ENCODE results near the gene NUMB.
A peak's percentile ranks its signal among the peaks of the same experiment; 100 is the strongest.

The NUMB gene

DNA sequence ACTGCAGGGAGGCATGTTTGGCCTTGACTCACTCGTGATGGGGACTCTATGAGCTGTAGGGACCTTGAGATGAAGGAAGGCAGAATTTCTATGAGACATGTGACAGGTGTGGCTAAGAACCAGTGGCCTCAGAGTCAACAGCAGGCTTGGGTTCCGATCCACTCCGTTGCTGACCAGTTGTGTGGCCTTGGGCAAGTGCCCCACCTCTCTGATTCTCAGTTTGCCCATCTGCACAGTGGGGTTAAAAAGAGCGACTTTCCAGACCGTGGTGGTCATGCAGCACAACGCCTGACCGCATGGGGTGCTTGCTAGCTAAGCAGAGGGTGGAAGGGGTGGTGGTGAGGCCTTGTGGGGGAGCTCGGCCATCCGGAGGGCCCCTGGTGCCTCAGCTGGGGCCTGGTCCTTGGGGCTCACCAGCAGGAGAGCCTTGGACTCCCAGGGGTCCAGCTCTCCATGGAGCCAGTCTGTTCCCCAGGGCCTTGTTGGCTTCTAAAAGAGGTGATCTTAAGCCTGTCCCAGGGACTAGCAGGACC, 202.6 kb downstream of the NUMB start:
- no peak for DNase-seq

DNA sequence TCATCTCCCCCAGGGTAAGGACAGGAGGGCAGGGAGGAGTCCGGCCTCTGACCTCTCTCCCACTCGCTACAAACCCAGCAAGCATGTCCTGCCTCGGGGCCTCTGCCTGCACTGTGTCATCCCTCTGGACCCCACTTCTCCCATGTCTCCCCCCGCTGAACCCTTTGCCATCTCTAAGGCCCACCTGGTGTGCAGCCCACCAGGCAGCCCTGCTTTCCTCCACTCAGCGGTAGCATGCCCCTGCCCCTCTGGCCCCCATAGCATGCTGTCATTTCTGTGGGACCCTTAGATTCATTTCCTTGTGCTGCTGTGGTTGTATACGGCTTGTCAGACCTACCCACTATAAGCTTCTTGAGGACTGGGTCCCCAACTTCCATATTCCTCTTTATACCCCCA, 203.3 kb downstream of the NUMB start:
- no peak for DNase-seq

DNA sequence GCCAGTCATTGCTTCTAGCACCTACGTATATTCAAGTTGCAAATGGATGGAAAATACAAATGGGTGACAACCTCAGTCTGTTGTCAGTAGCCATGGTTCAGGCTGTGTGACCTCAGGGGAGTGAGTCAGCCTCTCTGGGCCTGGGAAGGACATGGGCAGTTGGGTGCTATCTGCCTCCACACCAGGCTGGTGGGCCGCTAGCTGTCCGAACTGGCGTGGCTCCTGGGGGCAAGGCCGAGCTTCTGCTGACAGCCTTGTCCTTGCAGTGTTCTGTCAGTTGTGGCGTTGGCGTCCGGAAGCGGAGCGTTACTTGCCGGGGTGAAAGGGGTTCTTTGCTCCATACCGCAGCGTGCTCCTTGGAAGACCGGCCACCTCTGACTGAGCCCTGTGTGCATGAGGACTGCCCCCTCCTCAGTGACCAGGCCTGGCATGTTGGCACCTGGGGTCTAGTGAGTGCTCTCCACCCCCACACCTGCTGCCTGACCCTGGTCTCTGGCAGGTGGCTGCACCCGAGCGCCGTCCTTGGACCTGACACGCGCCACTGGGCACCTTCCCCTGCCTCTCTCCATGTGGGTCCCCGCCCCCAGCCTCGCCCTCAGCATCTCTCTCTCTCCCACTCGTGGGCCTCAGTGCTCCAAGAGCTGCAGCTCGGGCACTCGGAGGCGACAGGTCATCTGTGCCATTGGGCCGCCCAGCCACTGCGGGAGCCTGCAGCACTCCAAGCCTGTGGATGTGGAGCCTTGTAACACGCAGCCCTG, 203.9 kb downstream of the NUMB start:
- DNase-seq = no peak

DNA sequence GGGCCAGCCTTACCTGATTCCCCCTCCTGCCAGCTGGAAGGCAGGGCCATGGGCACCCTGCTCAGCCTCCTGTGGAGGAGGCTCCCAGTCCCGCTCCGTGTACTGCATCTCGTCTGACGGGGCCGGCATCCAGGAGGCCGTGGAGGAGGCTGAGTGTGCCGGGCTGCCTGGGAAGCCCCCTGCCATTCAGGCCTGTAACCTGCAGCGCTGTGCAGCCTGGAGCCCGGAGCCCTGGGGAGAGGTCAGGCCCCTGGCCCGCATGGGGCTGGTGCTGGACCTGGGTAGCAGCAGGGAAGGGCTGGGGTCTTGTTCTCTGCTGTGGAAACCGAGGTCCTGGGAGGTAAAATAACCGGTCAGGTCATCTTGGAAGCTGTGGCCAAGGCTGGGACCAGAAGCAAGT, 204.6 kb downstream of the NUMB start:
- no peak for DNase-seq

DNA sequence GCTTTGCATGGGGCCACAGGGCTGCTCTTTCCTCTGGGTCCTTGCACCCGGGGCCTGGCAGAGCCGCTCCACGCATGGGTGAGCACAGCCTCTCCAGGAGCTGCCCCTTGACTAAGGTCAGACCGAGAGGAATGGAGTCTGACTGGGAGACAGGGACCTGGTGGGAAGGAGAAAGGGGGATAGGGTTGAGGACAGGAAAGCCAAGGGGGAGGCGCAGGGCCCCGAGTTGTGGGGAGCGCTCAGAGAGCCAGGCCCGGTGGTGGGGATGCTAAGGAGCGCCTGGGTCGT, 205.1 kb downstream of the NUMB start:
- no peak for DNase-seq

DNA sequence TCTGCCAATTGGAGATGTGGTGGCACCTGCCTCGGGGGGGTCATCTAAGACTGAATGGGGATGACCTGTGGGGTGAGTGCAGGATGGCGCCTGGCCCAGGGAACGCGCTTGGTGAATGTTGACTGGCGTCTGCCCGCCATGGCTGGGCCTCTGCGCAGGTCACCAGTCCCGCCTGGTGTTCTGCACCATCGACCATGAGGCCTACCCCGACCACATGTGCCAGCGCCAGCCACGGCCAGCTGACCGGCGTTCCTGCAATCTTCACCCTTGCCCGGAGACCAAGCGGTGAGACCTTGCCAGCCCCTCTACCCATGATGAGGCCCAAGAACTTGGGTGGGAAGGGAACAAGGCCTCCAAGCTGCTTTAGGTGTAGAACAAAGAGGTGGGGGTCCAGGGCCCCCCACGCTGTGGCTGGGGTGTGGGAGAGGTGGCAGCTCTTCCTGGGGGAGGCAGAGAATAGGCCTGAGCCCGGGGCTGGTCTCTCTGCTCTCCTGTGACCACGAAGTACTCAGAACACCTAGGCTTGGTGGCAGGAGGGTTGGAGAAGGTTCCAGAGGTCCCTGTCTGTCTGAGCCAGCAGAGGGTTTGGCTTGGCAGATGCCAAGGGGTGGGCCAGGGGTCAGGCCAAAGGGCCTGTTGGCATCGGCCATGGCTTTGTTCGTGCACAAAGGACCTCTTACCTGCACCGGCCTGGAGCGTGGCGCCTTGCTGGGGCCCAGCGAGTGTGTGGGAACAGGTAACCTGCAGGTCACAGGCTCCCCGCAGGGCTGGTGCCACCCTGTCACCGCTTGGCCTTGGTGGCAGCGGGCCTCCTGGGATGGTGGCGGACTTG, 205.6 kb downstream of the NUMB start:
- DNase-seq = no peak

DNA sequence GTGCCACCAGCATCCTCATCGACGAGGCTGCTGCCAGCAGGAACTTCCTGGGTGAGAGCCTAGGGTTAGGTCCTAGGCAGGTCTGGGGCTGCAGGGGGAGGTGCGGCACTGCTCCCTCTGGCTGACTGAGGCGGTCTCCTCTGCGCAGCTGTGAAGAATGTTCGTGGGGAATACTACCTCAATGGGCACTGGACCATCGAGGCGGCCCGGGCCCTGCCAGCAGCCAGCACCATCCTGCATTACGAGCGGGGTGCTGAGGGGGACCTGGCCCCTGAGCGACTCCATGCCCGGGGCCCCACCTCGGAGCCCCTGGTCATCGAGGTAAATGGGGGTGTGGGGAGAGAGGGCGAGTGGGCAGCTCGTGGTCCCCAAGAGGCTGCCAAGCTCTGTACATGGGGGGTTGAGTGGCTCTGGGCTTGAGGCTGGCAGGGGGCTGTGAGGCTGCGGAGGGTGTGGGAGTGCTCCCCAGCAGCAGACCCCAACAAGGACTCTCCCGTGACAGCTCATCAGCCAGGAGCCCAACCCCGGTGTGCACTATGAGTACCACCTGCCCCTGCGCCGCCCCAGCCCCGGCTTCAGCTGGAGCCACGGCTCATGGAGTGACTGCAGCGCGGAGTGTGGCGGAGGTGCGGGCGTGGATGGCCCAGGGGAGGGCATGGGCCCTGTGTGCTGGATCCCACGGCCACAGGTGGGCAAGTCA, 206.7 kb downstream of the NUMB start:
- no peak for DNase-seq

DNA sequence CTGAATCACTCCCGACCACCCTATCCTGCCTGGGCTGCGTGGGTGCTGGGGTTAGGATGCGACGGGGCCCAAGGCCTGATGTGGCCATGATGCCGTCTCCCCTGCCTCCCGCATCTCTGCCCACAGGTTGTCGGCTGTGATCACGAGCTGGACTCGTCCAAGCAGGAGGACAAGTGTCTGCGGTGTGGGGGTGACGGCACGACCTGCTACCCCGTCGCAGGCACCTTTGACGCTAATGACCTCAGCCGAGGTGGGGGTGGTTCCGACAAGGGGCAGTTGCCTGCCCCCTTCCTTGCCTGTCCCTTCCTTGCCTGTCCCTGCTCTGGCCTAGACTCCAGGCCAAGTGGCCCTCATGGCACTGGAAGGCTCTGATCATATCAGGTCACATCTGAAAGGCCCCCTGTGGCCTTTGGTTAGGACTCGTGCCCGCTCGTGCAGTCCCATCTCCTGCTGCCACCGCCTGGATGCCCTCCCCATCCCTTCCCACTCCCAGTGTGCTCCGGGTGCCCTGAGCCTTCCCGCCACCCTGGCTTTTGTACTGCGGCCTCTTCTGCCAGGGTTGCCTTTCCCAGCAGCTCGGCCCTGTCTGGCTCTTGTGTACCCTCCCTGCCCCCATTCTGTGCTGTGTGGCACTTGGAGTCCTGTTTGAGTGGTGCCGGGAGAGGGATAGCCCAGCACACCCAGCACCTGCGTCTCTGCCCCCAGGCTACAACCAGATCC, 207.4 kb downstream of the NUMB start:
- DNase-seq = peak; percentile 86

DNA sequence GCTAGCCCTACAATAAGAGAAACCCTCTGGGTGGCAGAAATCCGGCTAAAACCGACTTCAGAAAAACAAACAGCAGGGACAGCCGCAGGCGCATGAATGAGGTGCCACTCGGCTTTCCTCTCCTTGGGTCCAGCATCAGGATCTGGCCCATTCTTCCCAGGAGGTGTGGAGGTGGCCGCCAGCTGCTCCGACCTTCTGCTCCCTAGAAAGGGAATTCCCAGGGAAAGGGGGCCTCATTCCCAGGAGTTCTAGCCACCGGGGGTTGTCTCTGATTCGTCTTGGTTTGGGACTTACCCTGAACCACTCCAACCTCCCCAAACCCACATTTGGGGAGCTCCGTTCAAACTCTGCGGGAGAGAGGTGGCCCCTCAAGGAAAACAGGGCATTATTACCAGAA, 208.0 kb downstream of the NUMB start:
- DNase-seq = no peak

DNA sequence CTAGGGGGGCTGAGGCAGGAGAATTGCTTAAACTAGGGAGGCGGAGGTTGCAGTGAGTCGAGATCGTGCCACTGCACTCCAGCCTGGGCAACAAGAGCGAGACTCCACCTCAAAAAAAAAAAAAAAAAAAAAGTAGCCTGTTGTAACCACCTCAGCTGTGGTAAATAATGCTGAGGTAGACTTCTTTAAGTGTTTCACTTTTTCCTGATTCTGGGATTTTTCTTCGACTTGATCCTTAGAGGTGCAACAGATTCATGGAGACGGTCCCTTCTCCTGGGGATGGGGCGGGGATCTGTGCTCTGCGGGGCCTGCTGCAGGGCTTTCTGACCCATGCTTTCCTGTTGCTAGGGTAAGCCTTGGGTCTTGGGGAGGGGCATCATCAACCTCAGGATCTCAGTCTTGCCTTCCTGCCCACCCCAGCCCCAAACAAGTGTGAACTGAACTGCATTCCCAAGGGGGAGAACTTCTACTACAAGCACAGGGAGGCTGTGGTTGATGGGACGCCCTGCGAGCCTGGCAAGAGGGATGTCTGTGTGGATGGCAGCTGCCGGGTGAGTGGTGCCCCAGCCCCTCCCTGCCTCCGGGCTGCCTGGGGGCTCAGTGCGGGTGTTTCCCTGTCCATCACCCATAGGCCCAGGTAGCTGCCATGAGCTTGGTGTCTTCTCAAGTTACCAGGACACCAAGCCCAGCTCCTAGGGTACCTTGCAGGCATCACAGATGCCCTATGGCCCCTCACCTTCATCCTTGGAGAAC, 208.6 kb downstream of the NUMB start:
- DNase-seq = no peak

DNA sequence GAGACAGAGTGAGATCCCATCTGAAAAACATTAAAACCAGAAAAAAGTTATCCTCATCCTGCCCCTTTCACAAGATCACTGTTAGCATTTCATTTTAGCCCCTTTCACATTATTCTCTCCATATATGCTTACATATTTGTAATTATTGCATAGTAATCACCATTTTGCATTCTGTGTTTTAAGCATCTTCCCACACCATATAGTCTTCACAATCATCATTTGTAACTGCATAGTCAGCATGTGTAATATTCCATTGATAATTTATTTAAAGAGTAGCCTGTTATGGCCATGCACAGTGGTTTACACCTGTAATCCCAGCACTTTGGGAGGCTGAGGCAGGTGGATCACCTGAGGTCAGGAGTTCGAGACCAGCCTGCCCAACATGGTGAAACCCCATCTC, 209.2 kb downstream of the NUMB start:
- DNase-seq = no peak

DNA sequence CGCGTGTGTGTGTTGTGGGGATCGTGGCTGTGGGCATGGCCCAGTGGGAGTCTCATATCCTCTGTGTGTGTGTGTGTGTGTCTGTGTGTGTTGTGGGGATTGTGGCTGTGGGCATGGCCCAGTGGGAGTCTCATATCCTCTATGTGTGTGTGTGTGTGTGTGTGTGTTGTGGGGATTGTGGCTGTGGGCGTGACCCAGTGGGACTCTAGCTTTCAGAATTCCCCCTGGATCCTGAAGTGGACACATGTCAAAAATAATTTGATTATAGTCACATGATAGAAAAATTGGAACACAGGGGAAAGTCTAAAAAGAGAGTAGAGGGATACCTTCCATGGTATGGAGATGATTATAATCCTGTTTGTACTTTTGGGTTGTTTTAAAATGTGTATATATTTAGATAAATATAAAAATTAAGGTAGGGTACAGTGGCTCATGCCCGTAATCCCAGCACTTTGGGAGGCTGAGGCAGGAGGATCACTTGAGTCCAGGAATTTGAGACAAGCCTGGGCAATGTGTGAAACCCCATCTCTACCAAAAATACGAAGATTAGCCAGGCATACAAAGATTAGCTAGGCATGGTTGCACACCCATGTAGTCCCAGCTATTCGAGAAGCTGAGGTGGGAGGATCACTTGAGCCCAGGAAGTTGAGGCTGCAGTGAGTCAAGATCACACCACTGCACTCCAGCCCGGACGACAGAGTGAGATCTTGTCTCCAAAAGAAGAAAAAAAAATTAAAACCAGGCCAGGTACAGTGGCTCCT, 210.1 kb downstream of the NUMB start:
- DNase-seq = no peak

DNA sequence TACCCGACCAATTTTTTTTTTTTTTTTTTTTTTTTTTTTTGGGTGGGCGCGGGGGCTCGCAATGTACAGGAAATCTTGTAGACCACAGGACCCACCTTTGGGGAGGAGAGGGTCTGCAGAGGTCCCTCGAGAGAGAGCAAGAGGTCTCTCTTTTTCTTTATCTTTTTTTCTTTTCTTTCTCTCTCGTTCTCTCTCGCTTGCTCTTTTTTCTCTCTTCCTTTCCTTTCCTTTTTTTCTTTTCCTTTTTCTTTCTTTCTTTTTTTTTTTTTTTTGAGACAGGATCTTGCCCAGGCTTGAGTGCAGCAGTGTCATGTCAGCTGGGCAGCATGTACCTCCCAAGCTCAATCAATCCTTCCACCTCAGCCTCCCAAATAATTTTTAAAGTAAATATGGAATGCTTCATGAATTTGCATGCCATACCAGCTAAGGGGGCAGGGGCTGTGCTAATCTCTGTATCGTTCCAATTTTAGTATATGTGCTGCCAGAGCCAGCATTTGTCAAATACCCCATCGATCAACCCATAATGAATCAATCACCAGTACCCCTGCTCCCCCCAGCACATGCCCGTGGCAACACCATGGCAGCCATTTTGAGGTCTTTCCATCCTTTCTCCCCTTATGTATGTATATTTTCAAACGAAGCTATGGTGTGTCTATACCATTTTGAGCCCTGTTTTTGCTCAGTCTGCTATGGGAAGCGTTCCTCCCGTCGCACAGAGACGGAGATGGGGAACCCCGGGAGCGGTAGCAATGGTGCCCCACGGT, 211.8 kb downstream of the NUMB start:
- DNase-seq = no peak

DNA sequence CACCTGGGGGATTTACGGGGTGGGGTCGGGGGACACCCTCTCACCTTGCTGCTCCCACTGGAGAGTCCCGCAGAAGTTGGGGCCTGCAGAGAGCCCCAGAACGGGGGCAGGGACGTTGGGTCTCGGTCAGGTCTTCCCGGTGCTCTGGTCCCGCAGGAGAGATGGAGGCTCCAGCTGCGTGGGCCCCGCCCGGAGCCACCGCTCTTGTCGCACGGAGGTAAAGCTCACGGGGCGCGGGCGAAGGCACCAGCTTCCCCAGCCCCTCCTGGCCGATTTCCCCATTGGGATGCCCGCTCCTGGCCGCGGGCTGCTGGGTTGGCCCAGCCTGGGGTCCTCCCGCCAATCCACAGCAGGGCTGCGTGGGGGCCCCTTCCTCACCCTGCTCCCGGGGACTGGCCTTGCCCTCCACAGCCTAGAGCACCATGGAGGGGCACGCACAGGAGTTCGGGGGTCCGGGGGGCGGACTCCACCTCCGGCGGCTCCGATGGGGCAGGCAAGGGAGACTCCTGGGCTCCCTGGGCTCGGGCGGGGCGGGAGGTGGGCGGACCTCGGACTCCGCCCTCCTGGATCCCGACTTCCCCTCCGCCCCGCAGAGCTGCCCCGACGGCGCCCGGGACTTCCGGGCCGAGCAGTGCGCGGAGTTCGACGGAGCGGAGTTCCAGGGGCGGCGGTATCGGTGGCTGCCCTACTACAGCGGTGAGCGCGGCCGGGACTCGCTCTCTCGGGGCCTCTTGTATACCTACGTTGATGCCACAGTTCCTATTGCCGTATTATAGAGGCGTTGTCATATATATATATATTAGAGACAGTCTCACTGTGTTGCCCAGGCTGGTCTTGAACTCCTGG, 212.6 kb downstream of the NUMB start:
- peak; percentile 49 for DNase-seq

DNA sequence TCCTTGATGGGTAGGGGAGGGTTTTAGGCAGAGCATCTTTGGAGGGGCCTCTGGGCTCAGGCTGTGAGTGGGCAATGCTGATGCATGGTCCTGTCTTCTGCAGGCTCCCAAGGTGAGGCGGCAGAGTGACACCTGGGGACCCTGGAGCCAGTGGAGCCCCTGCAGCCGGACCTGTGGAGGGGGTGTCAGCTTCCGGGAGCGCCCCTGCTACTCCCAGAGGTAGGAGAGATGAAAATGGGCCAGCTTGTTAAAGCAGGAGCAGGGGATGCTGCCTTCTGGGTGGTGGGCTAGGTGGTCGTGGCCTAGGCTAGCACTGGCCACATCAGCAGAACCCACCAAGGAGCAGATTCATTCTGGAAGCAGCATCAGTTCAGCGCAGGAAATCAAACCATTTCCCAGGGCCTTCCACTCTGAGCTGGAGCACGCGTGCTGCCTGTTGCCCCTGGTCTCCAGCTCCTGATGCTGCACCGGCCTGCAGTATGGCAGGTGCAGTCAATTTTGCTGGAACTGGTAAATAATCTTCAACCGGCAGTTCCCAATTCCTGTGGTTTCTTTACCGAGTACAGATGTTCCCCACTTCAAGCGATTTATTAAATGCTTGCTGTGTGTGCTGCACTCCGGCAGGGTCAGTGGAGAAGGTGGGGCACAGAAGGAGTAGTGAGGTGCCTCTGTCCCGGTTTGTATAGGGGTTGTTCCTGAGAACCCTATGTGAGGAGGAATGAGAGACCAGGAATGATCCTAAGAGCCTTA, 213.6 kb downstream of the NUMB start:
- DNase-seq = no peak

DNA sequence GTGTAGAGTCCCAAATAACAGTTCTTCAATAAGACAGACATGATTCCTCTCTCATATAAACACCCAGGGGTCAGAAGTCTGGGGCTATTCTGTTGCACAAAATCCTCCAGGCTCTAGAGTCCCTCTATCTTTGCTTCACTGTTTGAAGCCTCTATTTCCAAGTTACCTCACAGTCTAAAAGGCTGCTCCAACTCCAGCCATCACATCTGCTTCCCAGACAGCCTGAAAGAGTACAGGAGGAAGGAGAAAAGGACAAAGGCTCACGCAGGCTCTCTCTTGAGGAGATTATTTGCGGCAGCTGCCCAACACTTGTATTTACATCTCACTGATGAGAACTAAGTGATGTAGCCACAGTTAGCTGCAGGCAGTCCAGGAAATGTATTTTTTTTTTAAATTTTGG, 214.6 kb downstream of the NUMB start:
- DNase-seq = no peak

DNA sequence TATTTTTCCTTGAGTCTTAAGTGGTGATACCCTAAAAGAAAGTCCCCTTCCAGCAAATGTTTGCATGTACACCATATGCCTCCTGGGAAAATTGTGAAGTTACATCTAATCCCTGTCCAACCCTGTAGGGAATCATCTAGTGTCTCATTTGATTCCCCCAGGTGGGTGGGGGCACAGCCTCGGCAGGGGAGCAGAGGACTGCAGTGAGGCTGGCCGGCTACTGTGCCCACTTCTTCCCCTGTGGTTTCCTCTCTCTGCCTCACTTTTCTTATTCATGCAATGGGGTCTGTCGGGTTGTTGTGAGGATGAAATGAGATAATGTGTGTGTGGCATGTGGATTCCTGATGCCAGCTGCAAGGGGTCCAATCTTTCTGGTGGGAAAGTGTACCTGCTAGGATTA, 215.0 kb downstream of the NUMB start:
- no peak for DNase-seq

DNA sequence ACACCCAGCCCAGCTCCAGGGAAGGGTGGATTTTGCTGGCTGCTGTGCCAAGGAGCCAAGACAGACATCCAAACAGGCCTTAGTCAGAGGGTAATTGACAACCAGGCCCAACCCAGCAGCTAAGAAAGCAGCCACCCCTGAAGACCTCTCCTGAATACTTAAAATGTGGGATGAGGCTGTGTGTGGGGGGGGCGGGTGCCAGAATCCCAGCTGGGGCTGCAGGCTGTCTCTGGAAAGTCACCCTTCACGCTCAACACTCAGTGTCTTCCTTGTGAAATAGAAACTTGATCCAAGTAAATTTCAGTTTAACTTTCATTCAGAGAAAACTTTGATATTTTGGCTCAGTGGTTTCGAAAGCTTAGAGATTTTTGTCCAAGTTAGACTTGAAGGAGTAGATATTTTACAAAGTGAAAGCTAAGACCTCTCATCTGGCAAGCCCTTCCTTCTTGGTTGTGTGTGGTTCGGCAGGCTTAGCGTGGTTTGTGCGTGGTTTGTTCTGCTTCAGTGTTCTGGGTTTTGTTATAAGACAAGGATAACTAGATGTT, 215.9 kb downstream of the NUMB start:
- no peak for DNase-seq

Data from DMS153 (cell line).